ENCODE data around the gene REXO1. TPM values are rescaled to one million over a fixed set of nuclear protein-coding genes. Genes with fewer than 3 reads are reported as not detected.

REXO1 gene
- total RNA-seq, 1 donor, result 9.0 TPM

DNA sequence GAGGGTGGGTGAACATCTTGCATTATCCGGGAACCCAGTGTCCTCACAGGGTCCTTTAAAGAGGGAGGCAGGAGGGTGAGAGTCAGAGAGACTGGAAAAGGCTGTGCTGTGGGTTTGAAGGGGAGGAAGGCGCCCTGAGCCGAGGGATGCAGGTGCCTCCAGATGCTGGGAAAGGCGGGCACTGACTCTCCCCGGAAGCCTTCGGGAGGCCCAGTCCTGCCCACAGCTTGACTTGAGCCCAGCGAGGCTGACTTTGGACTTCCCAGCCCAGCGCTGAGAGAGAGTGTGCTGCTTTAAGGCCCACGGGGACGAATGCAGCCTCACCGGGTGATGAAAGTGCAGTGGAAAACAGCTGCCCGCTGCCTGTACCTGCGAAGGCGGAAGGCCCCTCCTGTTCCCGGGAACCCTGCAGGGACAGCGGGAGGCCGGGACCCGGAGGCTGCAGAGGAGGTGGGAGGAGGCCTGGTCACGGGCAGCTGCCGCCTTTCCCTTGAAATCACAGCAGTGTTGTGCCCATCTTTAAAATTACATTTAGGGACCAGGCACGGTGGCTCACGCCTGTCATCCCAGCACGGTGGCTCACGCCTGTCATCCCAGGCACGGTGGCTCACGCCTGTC is 16.1 kb downstream of the REXO1 start:
- DNase-seq (ENCODE audit: low read depth), result no peak
- no peak overlapping the region for H3K4me3 ChIP-seq (ENCODE audit: low read depth, low read length)
- TF ChIP-seq, protein P1, sequence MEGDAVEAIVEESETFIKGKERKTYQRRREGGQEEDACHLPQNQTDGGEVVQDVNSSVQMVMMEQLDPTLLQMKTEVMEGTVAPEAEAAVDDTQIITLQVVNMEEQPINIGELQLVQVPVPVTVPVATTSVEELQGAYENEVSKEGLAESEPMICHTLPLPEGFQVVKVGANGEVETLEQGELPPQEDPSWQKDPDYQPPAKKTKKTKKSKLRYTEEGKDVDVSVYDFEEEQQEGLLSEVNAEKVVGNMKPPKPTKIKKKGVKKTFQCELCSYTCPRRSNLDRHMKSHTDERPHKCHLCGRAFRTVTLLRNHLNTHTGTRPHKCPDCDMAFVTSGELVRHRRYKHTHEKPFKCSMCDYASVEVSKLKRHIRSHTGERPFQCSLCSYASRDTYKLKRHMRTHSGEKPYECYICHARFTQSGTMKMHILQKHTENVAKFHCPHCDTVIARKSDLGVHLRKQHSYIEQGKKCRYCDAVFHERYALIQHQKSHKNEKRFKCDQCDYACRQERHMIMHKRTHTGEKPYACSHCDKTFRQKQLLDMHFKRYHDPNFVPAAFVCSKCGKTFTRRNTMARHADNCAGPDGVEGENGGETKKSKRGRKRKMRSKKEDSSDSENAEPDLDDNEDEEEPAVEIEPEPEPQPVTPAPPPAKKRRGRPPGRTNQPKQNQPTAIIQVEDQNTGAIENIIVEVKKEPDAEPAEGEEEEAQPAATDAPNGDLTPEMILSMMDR (IDR thresholded peaks at IDR 0.05; ENCODE audit: insufficient read depth, low read length), result no peak

DNA sequence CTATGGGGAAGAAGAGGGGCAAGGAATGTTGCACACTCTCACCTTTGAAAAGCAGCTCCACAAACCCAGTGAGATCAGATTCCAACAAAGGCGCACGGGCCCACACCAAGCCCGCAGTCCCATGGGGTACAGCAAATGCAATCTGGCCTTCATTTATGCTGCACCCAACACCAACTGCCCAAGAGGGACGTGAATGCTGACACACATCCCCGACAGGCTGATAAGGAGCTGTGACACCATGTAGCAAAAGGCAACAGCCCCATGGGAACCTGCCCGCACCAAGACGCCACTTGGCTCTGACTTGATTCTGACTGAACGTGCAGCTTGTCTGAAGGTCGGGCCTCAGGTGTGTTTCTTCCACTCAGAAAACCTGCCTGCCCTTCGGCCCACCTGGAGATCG is 17.3 kb downstream of the REXO1 start:
- no peak overlapping the region for H3K4me3 ChIP-seq (ENCODE audit: low read depth, low read length)
- DNase-seq (ENCODE audit: low read depth), result no peak
- TF ChIP-seq, protein P1 (IDR thresholded peaks at IDR 0.05; ENCODE audit: insufficient read depth, low read length), result no peak

DNA sequence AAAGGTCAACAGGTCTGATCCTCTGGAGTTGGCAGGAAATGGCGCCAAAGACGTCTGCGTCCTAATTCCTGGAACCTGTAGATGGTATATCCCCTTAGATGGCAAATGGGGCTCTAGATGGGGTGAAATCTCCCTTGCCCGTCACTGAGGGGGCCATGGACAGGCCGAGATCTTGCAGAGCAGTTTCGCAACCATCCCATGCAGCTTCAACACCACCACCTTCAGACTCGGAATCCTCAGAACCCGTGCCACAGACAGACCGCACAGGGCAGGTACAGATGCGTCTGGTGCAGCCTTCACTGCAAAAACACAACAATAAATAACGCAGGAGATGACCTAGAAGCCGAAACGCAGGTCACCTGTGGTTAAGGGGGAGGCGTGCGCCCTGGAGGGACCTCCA is 17.7 kb downstream of the REXO1 start:
- DNase-seq (ENCODE audit: low read depth), result no peak
- TF ChIP-seq, protein P1 (IDR thresholded peaks at IDR 0.05; ENCODE audit: insufficient read depth, low read length), result no peak
- H3K4me3 ChIP-seq (ENCODE audit: low read depth, low read length), result no peak overlapping the region

DNA sequence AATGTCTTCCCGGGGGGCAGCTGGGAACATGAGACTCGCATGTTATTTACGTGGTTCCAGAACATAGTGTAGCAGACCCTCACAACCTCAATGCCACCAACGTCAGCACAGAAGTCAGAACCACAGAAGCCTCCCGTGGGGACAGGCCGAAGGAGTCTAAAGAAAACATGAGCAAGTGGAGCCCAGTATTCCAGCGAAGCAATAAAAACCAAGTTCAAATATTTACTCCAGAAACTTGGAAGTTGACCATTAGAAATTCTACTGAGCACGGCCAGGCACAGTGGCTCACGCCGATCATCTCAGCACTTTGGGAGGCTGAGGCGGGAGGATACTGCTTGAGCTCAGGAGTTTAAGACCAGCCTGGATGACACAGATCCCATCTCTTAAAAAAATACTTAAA is 18.3 kb downstream of the REXO1 start:
- no peak for DNase-seq (ENCODE audit: low read depth)
- TF ChIP-seq, protein P1 (IDR thresholded peaks at IDR 0.05; ENCODE audit: insufficient read depth, low read length), result no peak
- no peak overlapping the region for H3K4me3 ChIP-seq (ENCODE audit: low read depth, low read length)

DNA sequence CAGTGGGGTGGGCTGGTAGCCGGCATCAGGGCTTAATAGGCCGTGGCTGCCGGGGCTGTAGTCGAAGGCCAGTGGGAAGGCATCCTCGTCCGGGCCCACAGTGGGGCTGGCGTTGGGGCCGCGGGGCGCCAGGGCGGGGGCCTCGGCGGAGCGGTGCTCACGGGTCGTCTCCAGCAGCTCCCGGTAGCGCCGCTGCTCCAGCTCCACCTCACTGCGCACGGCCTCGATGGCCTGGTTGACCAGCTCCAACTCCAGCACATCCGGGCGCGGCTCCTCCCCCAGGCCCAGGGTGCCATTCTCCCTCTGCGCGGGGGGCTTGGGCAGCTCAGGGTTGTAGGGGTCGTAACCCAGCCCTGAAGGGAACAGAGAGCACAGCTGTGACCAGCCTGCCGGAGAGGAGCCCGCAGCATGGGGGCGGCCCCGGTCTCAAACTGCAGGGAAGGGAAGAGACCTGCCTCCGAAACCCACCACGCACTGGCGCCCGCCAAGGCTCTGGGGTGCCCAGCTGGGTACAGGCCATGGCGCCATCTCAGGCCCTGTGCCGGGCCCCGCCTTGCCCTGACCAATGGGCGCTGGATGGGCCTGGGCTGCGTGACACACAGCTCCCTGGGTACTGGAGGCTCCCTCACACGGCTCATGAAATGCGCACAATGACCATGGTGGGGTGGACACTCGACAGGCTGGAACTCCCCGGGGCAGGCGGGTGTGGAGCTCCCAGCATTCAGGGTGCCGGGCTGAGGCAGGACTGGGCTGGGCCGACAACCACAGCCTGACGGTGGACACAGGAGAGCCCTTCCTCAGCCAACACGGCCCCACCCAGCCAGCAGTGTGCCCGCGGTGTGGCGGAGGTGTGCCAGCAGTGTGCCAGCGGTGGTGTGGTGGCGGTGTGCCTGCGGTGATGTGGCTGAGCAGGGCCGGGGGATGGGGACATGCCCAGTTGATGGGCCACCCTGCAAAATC is 19.7 kb downstream of the REXO1 start:
- DNase-seq (ENCODE audit: low read depth), result no peak
- TF ChIP-seq, protein P1 (IDR thresholded peaks at IDR 0.05; ENCODE audit: insufficient read depth, low read length), result no peak
- no peak overlapping the region for H3K4me3 ChIP-seq (ENCODE audit: low read depth, low read length)

DNA sequence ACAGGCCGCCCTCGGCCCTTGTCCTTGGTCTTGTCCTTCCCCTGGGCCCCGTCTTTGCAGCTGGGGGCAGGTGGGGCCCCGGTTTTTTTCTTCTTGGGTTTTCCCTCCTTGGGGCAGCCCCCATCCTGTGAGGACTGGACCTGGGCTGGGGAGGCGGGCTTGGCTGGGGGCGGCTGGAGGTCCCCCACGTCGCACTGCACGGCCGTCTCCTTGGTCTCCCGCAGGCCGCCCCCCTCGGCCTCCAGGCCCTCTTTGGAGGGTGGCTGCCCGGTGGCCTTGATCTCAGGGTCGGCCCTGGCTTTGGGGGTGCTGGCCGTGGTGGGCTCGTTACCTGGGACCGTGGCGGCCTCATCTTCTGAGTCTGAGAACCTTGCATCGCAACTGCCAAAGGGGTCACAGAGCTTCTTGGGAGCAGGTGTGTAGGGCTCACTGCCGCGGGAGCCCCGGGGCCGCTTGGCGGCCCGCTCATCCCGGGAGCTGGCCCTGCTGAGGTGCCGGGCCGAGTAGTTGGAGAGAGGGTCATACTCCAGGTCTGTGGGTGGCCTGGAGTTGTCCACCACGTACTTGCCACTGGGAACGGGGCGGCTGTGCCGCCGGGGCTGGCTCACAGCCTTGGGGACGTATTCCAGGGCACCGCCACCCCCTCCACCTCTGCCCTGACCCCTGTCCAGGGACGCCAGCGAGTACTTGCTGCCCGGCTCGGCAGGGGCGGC is 20.6 kb downstream of the REXO1 start:
- DNase-seq (ENCODE audit: low read depth), result no peak
- no peak overlapping the region for H3K4me3 ChIP-seq (ENCODE audit: low read depth, low read length)
- TF ChIP-seq, protein P1 (IDR thresholded peaks at IDR 0.05; ENCODE audit: insufficient read depth, low read length), result no peak
